ENCODE measurements around the gene SUGCT.

DNA sequence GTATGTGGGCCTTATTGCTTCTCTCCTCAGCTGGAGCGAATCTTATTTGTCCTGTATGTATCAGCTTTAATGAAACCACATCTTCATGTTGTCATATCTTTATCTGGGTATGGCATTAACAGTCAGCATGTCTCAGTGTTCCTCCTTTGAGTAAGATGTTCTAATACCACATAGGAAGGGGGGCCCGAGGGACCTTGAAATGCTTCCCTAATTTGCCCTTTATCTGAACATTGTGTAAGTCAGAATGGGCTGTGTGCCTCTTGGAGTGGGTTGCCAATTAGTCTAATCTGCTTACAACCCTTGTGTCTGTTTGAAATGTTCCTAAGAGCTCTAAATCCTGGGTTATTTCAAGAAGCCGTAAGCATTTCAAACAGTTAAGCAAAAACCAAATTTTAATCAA, 623.8 kb downstream of the SUGCT start:
- TF ChIP-seq SIN3A (IDR thresholded peaks at IDR 0.05; ENCODE audit: borderline replicate concordance, low read depth, low read length), result no peak
- no peak for TF ChIP-seq SMC3 (IDR thresholded peaks at IDR 0.05; ENCODE audit: low read depth, low read length)
- TF ChIP-seq RAD21 (IDR thresholded peaks at IDR 0.05; ENCODE audit: low read length), result no peak
- TF ChIP-seq, protein P1, sequence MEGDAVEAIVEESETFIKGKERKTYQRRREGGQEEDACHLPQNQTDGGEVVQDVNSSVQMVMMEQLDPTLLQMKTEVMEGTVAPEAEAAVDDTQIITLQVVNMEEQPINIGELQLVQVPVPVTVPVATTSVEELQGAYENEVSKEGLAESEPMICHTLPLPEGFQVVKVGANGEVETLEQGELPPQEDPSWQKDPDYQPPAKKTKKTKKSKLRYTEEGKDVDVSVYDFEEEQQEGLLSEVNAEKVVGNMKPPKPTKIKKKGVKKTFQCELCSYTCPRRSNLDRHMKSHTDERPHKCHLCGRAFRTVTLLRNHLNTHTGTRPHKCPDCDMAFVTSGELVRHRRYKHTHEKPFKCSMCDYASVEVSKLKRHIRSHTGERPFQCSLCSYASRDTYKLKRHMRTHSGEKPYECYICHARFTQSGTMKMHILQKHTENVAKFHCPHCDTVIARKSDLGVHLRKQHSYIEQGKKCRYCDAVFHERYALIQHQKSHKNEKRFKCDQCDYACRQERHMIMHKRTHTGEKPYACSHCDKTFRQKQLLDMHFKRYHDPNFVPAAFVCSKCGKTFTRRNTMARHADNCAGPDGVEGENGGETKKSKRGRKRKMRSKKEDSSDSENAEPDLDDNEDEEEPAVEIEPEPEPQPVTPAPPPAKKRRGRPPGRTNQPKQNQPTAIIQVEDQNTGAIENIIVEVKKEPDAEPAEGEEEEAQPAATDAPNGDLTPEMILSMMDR (IDR thresholded peaks at IDR 0.05), result no peak
- no peak for TF ChIP-seq TAF1 (IDR thresholded peaks at IDR 0.05; ENCODE audit: borderline replicate concordance, low read depth, low read length)

Measured in SK-N-SH (cell line).